ENCODE results near the gene TMPRSS6.

TMPRSS6 gene

GRCh38 chr22:37058917-37059701, 50.4 kb downstream of the TMPRSS6 start:
- Histone ChIP-seq H3K4me2 (ENCODE audit: low read length) (no peak overlapping the region), H2BK5ac (ENCODE audit: low read length) (no peak overlapping the region), H4K5ac (ENCODE audit: low read length) (no peak overlapping the region), H2BK120ac (ENCODE audit: low read depth, low read length) (no peak overlapping the region), H2BK15ac (replicated peaks; ENCODE audit: low read depth) (no peak overlapping the region), H3K56ac (ENCODE audit: low read length) (no peak overlapping the region), H3K27ac (ENCODE audit: low read depth, low read length) (no peak overlapping the region), H3K36me3 (ENCODE audit: control insufficient read depth, insufficient read depth, low read length) (no peaks in the 10 kb centered on the region), H3K27me3 (ENCODE audit: insufficient read depth, low read length, poor library complexity) (no peaks in the 10 kb centered on the region), H3K4ac (ENCODE audit: low read depth, low read length) (no peak overlapping the region), H3K9ac (ENCODE audit: low read length) (no peak overlapping the region), H2AK5ac (ENCODE audit: low read length) (no peak overlapping the region), H3K79me1 (ENCODE audit: low read length) (no peaks in the 10 kb centered on the region), H3K79me2 (ENCODE audit: control insufficient read depth, insufficient read depth, low read length) (no peaks in the 10 kb centered on the region), H4K8ac (ENCODE audit: low read depth, low read length) (no peak overlapping the region), H3K4me3 (ENCODE audit: low read length) (no peak overlapping the region), H3K23ac (ENCODE audit: low read length) (no peak overlapping the region), H3K18ac (ENCODE audit: low read length) (no peak overlapping the region), H3K4me1 (ENCODE audit: control insufficient read depth, low read depth, low read length) (no peaks in the 10 kb centered on the region)
- WGBS (ENCODE audit: extremely low coverage, insufficient coverage, low lambda C conversion rate), result no CpG with 5 or more reads among the region's 28 CpGs
- no peak for DNase-seq

GRCh38 chr22:37057796-37058510, 51.6 kb downstream of the TMPRSS6 start:
- H2BK5ac ChIP-seq (ENCODE audit: low read length), result no peak overlapping the region
- no peak overlapping the region for H3K18ac ChIP-seq (ENCODE audit: low read length)
- no peak overlapping the region for H4K5ac ChIP-seq (ENCODE audit: low read length)
- H2BK15ac ChIP-seq (replicated peaks; ENCODE audit: low read depth), result no peak overlapping the region
- no peaks in the 10 kb centered on the region for H3K79me1 ChIP-seq (ENCODE audit: low read length)
- H3K4me1 ChIP-seq (ENCODE audit: control insufficient read depth, low read depth, low read length), result no peaks in the 10 kb centered on the region
- H3K4ac ChIP-seq (ENCODE audit: low read depth, low read length), result no peak overlapping the region
- H3K27me3 ChIP-seq (ENCODE audit: insufficient read depth, low read length, poor library complexity), result no peaks in the 10 kb centered on the region
- no peak overlapping the region for H2AK5ac ChIP-seq (ENCODE audit: low read length)
- H4K8ac ChIP-seq (ENCODE audit: low read depth, low read length), result no peak overlapping the region
- no peak overlapping the region for H3K4me2 ChIP-seq (ENCODE audit: low read length)
- H3K4me3 ChIP-seq (ENCODE audit: low read length), result no peak overlapping the region
- no peak for DNase-seq
- H3K27ac ChIP-seq (ENCODE audit: low read depth, low read length), result no peak overlapping the region
- H3K56ac ChIP-seq (ENCODE audit: low read length), result no peak overlapping the region
- no peaks in the 10 kb centered on the region for H3K79me2 ChIP-seq (ENCODE audit: control insufficient read depth, insufficient read depth, low read length)
- no peak overlapping the region for H2BK120ac ChIP-seq (ENCODE audit: low read depth, low read length)
- WGBS (ENCODE audit: extremely low coverage, insufficient coverage, low lambda C conversion rate), result no CpG with 5 or more reads among the region's 12 CpGs
- H3K23ac ChIP-seq (ENCODE audit: low read length), result no peak overlapping the region
- H3K9ac ChIP-seq (ENCODE audit: low read length), result no peak overlapping the region
- H3K36me3 ChIP-seq (ENCODE audit: control insufficient read depth, insufficient read depth, low read length), result no peaks in the 10 kb centered on the region

GRCh38 chr22:37057226-37057625, 52.3 kb downstream of the TMPRSS6 start:
- Histone ChIP-seq H3K36me3 (ENCODE audit: control insufficient read depth, insufficient read depth, low read length) (no peaks in the 10 kb centered on the region), H3K23ac (ENCODE audit: low read length) (no peak overlapping the region), H3K79me2 (ENCODE audit: control insufficient read depth, insufficient read depth, low read length) (no peaks in the 10 kb centered on the region), H4K8ac (ENCODE audit: low read depth, low read length) (no peak overlapping the region), H3K56ac (ENCODE audit: low read length) (no peak overlapping the region), H3K27me3 (ENCODE audit: insufficient read depth, low read length, poor library complexity) (no peaks in the 10 kb centered on the region), H3K27ac (ENCODE audit: low read depth, low read length) (no peak overlapping the region), H3K4me3 (ENCODE audit: low read length) (no peak overlapping the region), H2AK5ac (ENCODE audit: low read length) (no peak overlapping the region), H3K4ac (ENCODE audit: low read depth, low read length) (no peak overlapping the region), H3K79me1 (ENCODE audit: low read length) (no peaks in the 10 kb centered on the region), H4K5ac (ENCODE audit: low read length) (no peak overlapping the region), H2BK15ac (replicated peaks; ENCODE audit: low read depth) (no peak overlapping the region), H2BK5ac (ENCODE audit: low read length) (no peak overlapping the region), H2BK120ac (ENCODE audit: low read depth, low read length) (no peak overlapping the region), H3K4me2 (ENCODE audit: low read length) (no peak overlapping the region), H3K18ac (ENCODE audit: low read length) (no peak overlapping the region), H3K9ac (ENCODE audit: low read length) (no peak overlapping the region), H3K4me1 (ENCODE audit: control insufficient read depth, low read depth, low read length) (no peaks in the 10 kb centered on the region)
- no CpG with 5 or more reads among the region's 9 CpGs for WGBS (ENCODE audit: extremely low coverage, insufficient coverage, low lambda C conversion rate)
- no peak for DNase-seq

- Histone ChIP-seq H3K18ac (ENCODE audit: low read length) (no peak overlapping the region), H3K27me3 (ENCODE audit: insufficient read depth, low read length, poor library complexity) (no peaks in the 10 kb centered on the region), H4K8ac (ENCODE audit: low read depth, low read length) (no peak overlapping the region), H3K9ac (ENCODE audit: low read length) (no peak overlapping the region), H2BK15ac (replicated peaks; ENCODE audit: low read depth) (no peak overlapping the region), H2BK120ac (ENCODE audit: low read depth, low read length) (no peak overlapping the region), H3K4me2 (ENCODE audit: low read length) (no peak overlapping the region), H3K27ac (ENCODE audit: low read depth, low read length) (no peak overlapping the region), H3K79me1 (ENCODE audit: low read length) (no peaks in the 10 kb centered on the region), H3K4me1 (ENCODE audit: control insufficient read depth, low read depth, low read length) (no peaks in the 10 kb centered on the region), H3K4ac (ENCODE audit: low read depth, low read length) (no peak overlapping the region), H2AK5ac (ENCODE audit: low read length) (no peak overlapping the region), H3K36me3 (ENCODE audit: control insufficient read depth, insufficient read depth, low read length) (no peaks in the 10 kb centered on the region), H3K4me3 (ENCODE audit: low read length) (no peak overlapping the region), H3K79me2 (ENCODE audit: control insufficient read depth, insufficient read depth, low read length) (no peaks in the 10 kb centered on the region), H3K56ac (ENCODE audit: low read length) (no peak overlapping the region), H3K23ac (ENCODE audit: low read length) (no peak overlapping the region), H4K5ac (ENCODE audit: low read length) (no peak overlapping the region), H2BK5ac (ENCODE audit: low read length) (no peak overlapping the region)
- WGBS (ENCODE audit: extremely low coverage, insufficient coverage, low lambda C conversion rate), result no CpG with 5 or more reads among the region's 13 CpGs
- no peak for DNase-seq
Measured at GRCh38 chr22:37056246-37056645, 53.3 kb downstream of the TMPRSS6 start.

DNA sequence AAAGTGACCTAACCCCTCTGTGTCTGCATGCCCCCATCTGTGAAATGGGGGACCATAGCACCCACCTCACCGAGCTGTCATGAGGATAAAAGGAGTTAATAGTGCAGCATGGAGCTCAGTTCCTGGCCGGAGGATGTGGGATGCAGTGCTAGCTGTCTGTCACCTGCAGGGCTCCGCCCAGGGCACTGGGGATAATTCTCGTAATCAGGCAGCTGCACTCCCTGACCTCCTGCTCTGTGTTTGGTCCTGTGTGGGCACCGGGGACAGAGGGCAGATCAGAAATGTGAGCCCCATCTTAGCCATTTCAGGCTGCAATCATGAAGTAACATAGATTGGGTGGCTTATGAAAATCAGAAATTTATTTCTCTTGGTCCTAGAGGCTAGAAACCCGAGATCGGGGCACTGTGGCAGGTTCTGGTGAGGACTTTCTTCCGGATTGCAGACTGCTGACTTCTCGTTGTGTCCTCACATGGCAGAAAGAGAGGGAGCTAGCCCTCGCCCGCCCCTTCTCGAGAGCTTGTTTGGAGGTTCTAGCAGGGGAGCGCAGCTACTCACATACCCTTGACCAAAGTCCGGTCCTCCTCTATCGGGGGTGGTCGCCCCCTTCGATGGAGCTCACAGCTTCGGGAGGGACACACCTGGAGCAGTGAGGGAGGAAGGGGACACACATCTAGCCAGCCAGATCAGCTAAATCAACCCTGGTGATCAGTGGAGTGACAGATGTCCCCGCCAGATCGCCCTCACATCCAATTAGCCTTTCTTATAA, 54.7 kb downstream of the TMPRSS6 start:
- no peak overlapping the region for H2BK120ac ChIP-seq (ENCODE audit: low read depth, low read length)
- no peak overlapping the region for H3K27ac ChIP-seq (ENCODE audit: low read depth, low read length)
- no peaks in the 10 kb centered on the region for H3K4me1 ChIP-seq (ENCODE audit: control insufficient read depth, low read depth, low read length)
- H3K56ac ChIP-seq (ENCODE audit: low read length), result no peak overlapping the region
- H3K4me3 ChIP-seq (ENCODE audit: low read length), result no peak overlapping the region
- no peak overlapping the region for H3K9ac ChIP-seq (ENCODE audit: low read length)
- no peak for DNase-seq
- no peak overlapping the region for H4K5ac ChIP-seq (ENCODE audit: low read length)
- H4K8ac ChIP-seq (ENCODE audit: low read depth, low read length), result no peak overlapping the region
- no peaks in the 10 kb centered on the region for H3K36me3 ChIP-seq (ENCODE audit: control insufficient read depth, insufficient read depth, low read length)
- H3K23ac ChIP-seq (ENCODE audit: low read length), result no peak overlapping the region
- H2BK5ac ChIP-seq (ENCODE audit: low read length), result no peak overlapping the region
- H2BK15ac ChIP-seq (replicated peaks; ENCODE audit: low read depth), result no peak overlapping the region
- H3K27me3 ChIP-seq (ENCODE audit: insufficient read depth, low read length, poor library complexity), result no peaks in the 10 kb centered on the region
- no CpG with 5 or more reads among the region's 20 CpGs for WGBS (ENCODE audit: extremely low coverage, insufficient coverage, low lambda C conversion rate)
- H3K4me2 ChIP-seq (ENCODE audit: low read length), result no peak overlapping the region
- H3K18ac ChIP-seq (ENCODE audit: low read length), result no peak overlapping the region
- no peak overlapping the region for H3K4ac ChIP-seq (ENCODE audit: low read depth, low read length)
- H3K79me2 ChIP-seq (ENCODE audit: control insufficient read depth, insufficient read depth, low read length), result no peaks in the 10 kb centered on the region
- H2AK5ac ChIP-seq (ENCODE audit: low read length), result no peak overlapping the region
- no peaks in the 10 kb centered on the region for H3K79me1 ChIP-seq (ENCODE audit: low read length)
